IMR-90 (cell line): ENCODE results near the gene TNNC2. TPM values are rescaled to one million over a fixed set of nuclear protein-coding genes. Genes with fewer than 3 reads are reported as not detected.
A peak's percentile ranks its signal among the peaks of the same experiment; 100 is the strongest.

Experiments used
- ATAC-seq: fragments of 200-7000 bp; cut with Tn5 transposase; 2 replicates; pipeline ENCODE4 v1.9.1; 2020; ENCODE audit warnings: low read depth, mild to moderate bottlenecking, moderate library complexity
- BruUV-seq: library from RNA; stranded (reverse); fragments of 400-500 nt; replicated peaks from 2 replicates; lab custom pipeline; 2021; lab: Mats Ljungman, UMichigan
- CTCF ChIA-PET: fragments of 300-600 bp; formaldehyde crosslinking; extraction: SDS; loops from one replicate; lab custom pipeline; 2021; ENCODE audit warnings: antibody characterized with exemption; lab: Yijun Ruan, JAX
- POLR2A ChIA-PET: fragments of 300-600 bp; sonication (Branson Sonifier 250); formaldehyde crosslinking; loops from one replicate; lab custom pipeline; 2022; ENCODE audit warnings: antibody characterized with exemption; ENCODE audit not compliant: unreplicated experiment; lab: Charles Lee
- DNase-seq: peaks from one replicate; pipeline ENCODE4 v3.0.0; 2013
- H2AFZ ChIP-seq: replicated peaks from 2 replicates; pipeline ENCODE3; 2013; ENCODE audit warnings: low read length, mild to moderate bottlenecking; ENCODE audit not compliant: poor library complexity
- H2AK5ac ChIP-seq: 2 replicates; pipeline ENCODE4 v1.6.1; 2013; ENCODE audit warnings: low read depth, low read length, inconsistent platforms
- H2AK9ac ChIP-seq: replicated peaks from 2 replicates; pipeline ENCODE3; 2013; ENCODE audit warnings: mild to moderate bottlenecking, low read depth, low read length, moderate library complexity; ENCODE audit not compliant: poor library complexity
- H2BK120ac ChIP-seq: 2 replicates; pipeline ENCODE4 v1.6.1; 2013; ENCODE audit warnings: low read depth, low read length, inconsistent platforms
- H2BK15ac ChIP-seq: 3 replicates; pipeline ENCODE4 v1.6.1; 2013; ENCODE audit warnings: low read depth, low read length, inconsistent platforms
- H2BK20ac ChIP-seq: 2 replicates; pipeline ENCODE4 v1.6.1; 2013; ENCODE audit warnings: low read depth, mild to moderate bottlenecking, inconsistent platforms, low read length, moderate library complexity
- H2BK5ac ChIP-seq: 2 replicates; pipeline ENCODE4 v1.6.1; 2013; ENCODE audit warnings: mild to moderate bottlenecking, low read depth, low read length, inconsistent platforms; ENCODE audit not compliant: poor library complexity, severe bottlenecking
- H3K14ac ChIP-seq: replicated peaks from 2 replicates; pipeline ENCODE4 v1.6.1; 2013; ENCODE audit warnings: low read depth, low read length, inconsistent platforms
- H3K18ac ChIP-seq: 2 replicates; pipeline ENCODE4 v1.6.1; 2013; ENCODE audit warnings: low read depth, low read length, control low read depth
- H3K23ac ChIP-seq: 2 replicates; pipeline ENCODE4 v1.6.1; 2013; ENCODE audit warnings: low read depth, low read length, inconsistent platforms
- H3K27ac ChIP-seq: 2 replicates; pipeline ENCODE4 v1.5.1; 2013; ENCODE audit warnings: mild to moderate bottlenecking, control low read depth, low read length; ENCODE audit not compliant: insufficient read depth
- H3K27me3 ChIP-seq: 2 replicates; pipeline ENCODE4 v1.6.1; 2013; ENCODE audit warnings: low read length; ENCODE audit not compliant: control insufficient read depth, insufficient read depth
- H3K36me3 ChIP-seq: 2 replicates; pipeline ENCODE4 v1.6.1; 2013; ENCODE audit warnings: low read length, mixed read lengths; ENCODE audit not compliant: control insufficient read depth, insufficient read depth
- H3K4ac ChIP-seq: 2 replicates; pipeline ENCODE4 v1.6.1; 2013; ENCODE audit warnings: low read depth, low read length, inconsistent platforms
- H3K4me1 ChIP-seq: 2 replicates; pipeline ENCODE4 v1.6.1; 2013; ENCODE audit warnings: low read length, mixed read lengths; ENCODE audit not compliant: control insufficient read depth, insufficient read depth
- H3K4me2 ChIP-seq: 2 replicates; pipeline ENCODE4 v1.6.1; 2013; ENCODE audit warnings: low read depth, mild to moderate bottlenecking, control low read depth, low read length, moderate library complexity
- H3K4me3 ChIP-seq: 2 replicates; pipeline ENCODE4 v1.5.1; 2013; ENCODE audit warnings: low read depth, mild to moderate bottlenecking, control low read depth, low read length, moderate library complexity; ENCODE audit not compliant: insufficient read depth
- H3K56ac ChIP-seq: 2 replicates; pipeline ENCODE4 v1.6.1; 2013; ENCODE audit warnings: low read length, inconsistent platforms; ENCODE audit not compliant: insufficient read depth; ENCODE audit errors: extremely low read depth
- H3K79me1 ChIP-seq, 2 experiments: 2 replicates each; pipeline ENCODE4 v1.6.1; 2013; ENCODE audit warnings: low read length in 2 of 2, inconsistent platforms in 1 of 2, low read depth in 1 of 2
- H3K9ac ChIP-seq: 2 replicates; pipeline ENCODE4 v1.6.1; 2013; ENCODE audit warnings: low read depth, low read length, control low read depth
- H3K9me1 ChIP-seq: 2 replicates; pipeline ENCODE4 v1.6.1; 2013; ENCODE audit warnings: low read length, inconsistent platforms; ENCODE audit not compliant: insufficient read depth
- H3K9me3 ChIP-seq: 2 replicates; pipeline ENCODE4 v1.6.1; 2013; ENCODE audit warnings: low read length; ENCODE audit not compliant: control insufficient read depth, insufficient read depth
- H4K20me1 ChIP-seq: 2 replicates; pipeline ENCODE4 v1.6.1; 2013; ENCODE audit warnings: low read length, inconsistent platforms; ENCODE audit not compliant: insufficient read depth
- H4K5ac ChIP-seq: 2 replicates; pipeline ENCODE4 v1.6.1; 2013; ENCODE audit warnings: mild to moderate bottlenecking, low read depth, low read length, control low read depth
- H4K8ac ChIP-seq, 2 experiments: 2 replicates each; pipeline ENCODE4 v1.6.1; 2013; ENCODE audit warnings: low read depth in 2 of 2, low read length in 2 of 2, control low read depth in 1 of 2, inconsistent platforms in 1 of 2
- H4K91ac ChIP-seq: 2 replicates; pipeline ENCODE4 v1.6.1; 2013; ENCODE audit warnings: low read depth, low read length, inconsistent platforms; ENCODE audit not compliant: insufficient read depth
- BHLHE40 ChIP-seq: fragments of 150-350 bp; IDR thresholded peaks from 2 replicates; pipeline ENCODE4 v1.6.1; 2016; ENCODE audit warnings: mild to moderate bottlenecking, low read depth, low read length
- CEBPB ChIP-seq: IDR thresholded peaks from 2 replicates; pipeline ENCODE4 v1.6.1; 2012; ENCODE audit warnings: low read depth, low read length, improper control_type of control experiment
- CHD1 ChIP-seq: IDR thresholded peaks from 2 replicates; pipeline ENCODE4 v1.6.1; 2012; ENCODE audit warnings: low read depth, low read length, improper control_type of control experiment
- CTCF ChIP-seq: conservative IDR thresholded peaks from 2 replicates; pipeline ENCODE4 v1.5.1; 2012; ENCODE audit warnings: mild to moderate bottlenecking, low read depth, low read length, improper control_type of control experiment
- ELK1 ChIP-seq: fragments of 150-350 bp; IDR thresholded peaks from 2 replicates; pipeline ENCODE4 v1.6.1; 2016; ENCODE audit warnings: low read depth, mild to moderate bottlenecking, low read length, moderate library complexity, borderline replicate concordance
- FOS ChIP-seq: fragments of 150-350 bp; IDR thresholded peaks from 2 replicates; pipeline ENCODE4 v1.6.1; 2016; ENCODE audit warnings: low read depth, low read length
- MAFK ChIP-seq: IDR thresholded peaks from 2 replicates; pipeline ENCODE4 v1.6.1; 2012; ENCODE audit warnings: low read depth, low read length, improper control_type of control experiment
- MAZ ChIP-seq: IDR thresholded peaks from 2 replicates; pipeline ENCODE4 v1.6.1; 2012; ENCODE audit warnings: low read depth, mild to moderate bottlenecking, low read length, improper control_type of control experiment, moderate library complexity, borderline replicate concordance
- MXI1 ChIP-seq: IDR thresholded peaks from 2 replicates; pipeline ENCODE4 v1.6.1; 2012; ENCODE audit warnings: low read depth, mild to moderate bottlenecking, low read length, moderate library complexity, borderline replicate concordance
- POLR2A ChIP-seq: IDR thresholded peaks from 2 replicates; pipeline ENCODE4 v1.6.1; 2012; ENCODE audit warnings: mild to moderate bottlenecking, low read depth, low read length
- RAD21 ChIP-seq: IDR thresholded peaks from 2 replicates; pipeline ENCODE4 v1.6.1; 2012; ENCODE audit warnings: low read length, improper control_type of control experiment
- RFX5 ChIP-seq: IDR thresholded peaks from 2 replicates; pipeline ENCODE4 v1.8.0; 2012; ENCODE audit warnings: low read depth, mild to moderate bottlenecking, low read length, moderate library complexity
- SMC3 ChIP-seq: fragments of 150-350 bp; IDR thresholded peaks from 2 replicates; pipeline ENCODE4 v1.6.1; 2016; ENCODE audit warnings: low read depth, mild to moderate bottlenecking, antibody characterized with exemption, low read length, moderate library complexity
- WGBS, 2 experiments: methylation state at CpG; one replicate each; pipeline versions ENCODE4 v1.1.5 to v1.1.7; 2013; ENCODE audit warnings: missing lambda C conversion rate in 2 of 2; ENCODE audit not compliant: insufficient read length in 1 of 2; ENCODE audit errors: extremely low coverage in 2 of 2; 5-methylcytosine and 5-hydroxymethylcytosine counted together
- dilution Hi-C: fragments of 300-500 bp; cut with HindIII; formaldehyde crosslinking; loops from one replicate; pipeline ENCODE4 v1.14.3; 2018; ENCODE audit warnings: low sequenced_read_pairs; ENCODE audit not compliant: unreplicated experiment
- in situ Hi-C: fragments of 300-500 bp; cut with MboI; formaldehyde crosslinking; loops from 3 replicates; pipeline ENCODE4 v1.14.3; 2019; ENCODE audit warnings: low sequenced_read_pairs, inconsistent platforms, mixed read lengths
- intact Hi-C: fragments of 100-400 bp; cut with micrococcal nuclease; formaldehyde crosslinking; loops from 2 replicates; pipeline ENCODE4 v1.10.0; 2022
- polyA plus RNA-seq, 3 experiments: library from polyadenylated mRNA; depleted of rRNA; stranded (reverse); fragments of >200 nt; gene quantifications; 2 replicates each; pipeline ENCODE4 v1.2.3, GENCODE V29; 2012; ENCODE audit warnings: low replicate concordance in 1 of 3
- total RNA-seq: library from RNA; depleted of rRNA; stranded (reverse); fragments of >200 nt; gene quantifications from 2 replicates; pipeline ENCODE4 v1.2.3, GENCODE V29; 2012

Gene TNNC2
- total and polyA plus RNA-seq, 2 of the 4 experiments (the other 2 are of a cell fraction), result 0.46 TPM; not detected in 1

- TF ChIP-seq MXI1, result 0 out of 2 replicates have a peak, but pooled peaks have one; percentile 17
- no peak for TF ChIP-seq CEBPB
- no peak; the same call in 1 of the 2 replicates for TF ChIP-seq MAZ
These were observed 30.2 kb upstream of the TNNC2 start, which contains the start of the genes ACOT8 and ZSWIM3 (continued) for GRCh38 chr20:45857114-45857881.

GRCh38 chr20:45853484-45853883, 26.4 kb upstream of the TNNC2 start:
- Histone ChIP-seq H3K4ac (no peak overlapping the region), H3K9me3 (no peaks in the 10 kb centered on the region), H3K4me3 (no peak overlapping the region), H3K4me1 (peaks cover 6% of the 10 kb centered on the region; the same call in 1 of the 2 replicates), H4K91ac (no peak overlapping the region), H3K79me1 (peaks cover 21 to 61% of the 10 kb centered on the region in 2 experiments), H3K9ac (no peak overlapping the region), H3K14ac (no peak overlapping the region), H4K5ac (no peak overlapping the region), H2BK15ac (no peak overlapping the region), H2AFZ (no peak overlapping the region), H2AK5ac (no peak overlapping the region), H3K23ac (no peak overlapping the region), H3K27me3 (no peaks in the 10 kb centered on the region), H3K36me3 (peaks cover 19% of the 10 kb centered on the region), H3K56ac (no peak overlapping the region), H4K8ac (no peak overlapping the region), H3K18ac (no peak overlapping the region), H4K20me1 (peaks cover 5% of the 10 kb centered on the region; the same call in 1 of the 2 replicates), H3K9me1 (peaks cover 14% of the 10 kb centered on the region), H2AK9ac (no peak overlapping the region), H3K27ac (no peak overlapping the region), H2BK20ac (no peak overlapping the region), H2BK120ac (no peak overlapping the region), H3K4me2 (no peak overlapping the region), H2BK5ac (no peak overlapping the region)
- WGBS, 2 experiments, result no CpG with 5 or more reads among the region's 2 CpGs
- POLR2A ChIA-PET, result no interaction called here
- ATAC-seq (no peak), DNase-seq (no peak)
- intact Hi-C loops, result no loop called here
- dilution Hi-C loops, result no loop called here
- CTCF ChIA-PET, result no interaction called here
- no TSS peak for BruUV-seq
- in situ Hi-C loops, result no loop called here
- TF ChIP-seq BHLHE40, result no peak
- no peak for TF ChIP-seq FOS
- no peak for TF ChIP-seq MAFK
- TF ChIP-seq POLR2A, result no peak
- TF ChIP-seq RFX5, result no peak
- no peak for TF ChIP-seq CTCF
- no peak for TF ChIP-seq ELK1
- TF ChIP-seq RAD21, result no peak
- no peak for TF ChIP-seq CHD1
- TF ChIP-seq SMC3, result no peak
- no peak for TF ChIP-seq MXI1
